ENCODE results near the gene CRY2.
"Not testable (repeated sequence)": the region's sequence is repeated elsewhere in the genome, so short reads cannot be mapped to it uniquely, and the experiment has no call there.

CRY2 gene

GRCh38 chr11:45811571-45812290 lies 35.5 kb upstream of the CRY2 start:
- DNase-seq (ENCODE audit: low read depth in 1 of 2, low spot score in 1 of 2): no peak

DNA sequence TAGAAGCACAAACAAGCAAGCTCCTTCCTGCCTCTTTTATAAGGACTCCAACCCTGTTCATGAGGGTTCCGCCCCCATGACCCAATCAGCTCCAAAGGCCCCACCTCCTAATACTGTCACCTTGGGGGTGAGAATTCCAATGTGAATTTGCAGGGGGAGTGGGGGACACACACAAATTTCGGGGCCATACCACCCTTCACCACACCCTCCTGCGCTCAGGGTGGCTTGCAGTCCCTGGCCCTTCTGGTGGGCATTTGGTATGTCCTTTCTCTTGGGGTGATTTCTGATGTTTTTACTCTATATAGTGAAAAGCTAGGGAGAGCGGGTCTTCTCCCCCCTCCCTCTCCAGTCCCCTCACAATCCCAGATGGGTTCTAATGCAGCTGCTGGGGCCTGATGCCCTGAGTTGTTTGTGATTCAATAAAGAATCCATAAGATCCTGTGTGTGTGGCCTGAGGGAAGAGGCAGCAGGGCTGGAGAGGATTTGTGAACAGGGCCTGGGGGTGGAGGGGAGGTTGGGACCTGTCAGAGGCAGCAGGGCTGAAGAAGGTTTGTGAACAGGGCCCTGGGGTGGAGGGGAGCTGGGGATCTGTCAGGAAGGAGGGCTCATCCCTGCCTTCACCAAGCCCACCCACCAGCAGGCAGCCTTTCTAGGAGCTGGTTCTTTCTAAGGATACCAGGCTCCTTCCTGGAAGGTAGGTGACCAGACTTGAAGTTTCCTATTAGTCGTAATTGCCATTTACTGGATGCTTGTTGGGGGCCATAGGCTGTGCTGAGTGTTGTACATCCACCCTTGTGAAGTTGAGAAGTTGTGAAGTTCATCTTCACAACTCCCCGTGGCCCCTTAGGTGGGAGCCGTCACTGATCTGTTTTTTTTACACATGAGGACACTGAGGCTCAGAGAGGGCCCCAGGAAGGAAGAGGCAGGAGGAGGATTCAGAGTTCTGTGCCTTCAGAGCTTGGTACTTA lies 34.4 kb upstream of the CRY2 start:
- DNase-seq (ENCODE audit: low read depth in 1 of 2, low spot score in 1 of 2): no peak

DNA sequence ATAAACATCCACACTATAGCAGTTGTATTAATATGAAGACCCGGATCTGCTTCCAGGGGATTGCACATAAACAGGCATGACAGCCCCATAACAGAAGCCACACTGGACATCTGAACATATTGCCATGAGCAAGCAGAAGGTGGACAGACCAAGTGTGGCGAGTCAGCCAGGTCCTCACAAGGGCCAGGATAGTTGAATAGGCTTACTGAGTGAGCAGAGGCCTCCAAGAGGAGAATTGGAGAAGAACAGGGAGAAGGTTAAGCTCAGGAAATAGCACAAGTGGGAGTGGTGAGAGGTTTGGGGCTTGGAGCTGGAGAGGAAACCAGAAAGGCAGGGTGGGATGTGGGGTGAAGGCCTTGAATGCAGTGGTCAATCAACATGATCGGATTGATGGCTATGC lies 31.5 kb upstream of the CRY2 start:
- no peak for DNase-seq (ENCODE audit: low read depth in 1 of 2, low spot score in 1 of 2)

- no peak for DNase-seq (ENCODE audit: low read depth in 1 of 2, low spot score in 1 of 2)
These were observed 30.7 kb upstream of the CRY2 start for GRCh38 chr11:45816614-45817013.

- no peak for DNase-seq (ENCODE audit: low read depth in 1 of 2, low spot score in 1 of 2)
These were observed 30.1 kb upstream of the CRY2 start for GRCh38 chr11:45817191-45817590.

- DNase-seq (ENCODE audit: low read depth in 1 of 2, low spot score in 1 of 2): no peak
These were observed 28.2 kb upstream of the CRY2 start for GRCh38 chr11:45818961-45819605.

DNA sequence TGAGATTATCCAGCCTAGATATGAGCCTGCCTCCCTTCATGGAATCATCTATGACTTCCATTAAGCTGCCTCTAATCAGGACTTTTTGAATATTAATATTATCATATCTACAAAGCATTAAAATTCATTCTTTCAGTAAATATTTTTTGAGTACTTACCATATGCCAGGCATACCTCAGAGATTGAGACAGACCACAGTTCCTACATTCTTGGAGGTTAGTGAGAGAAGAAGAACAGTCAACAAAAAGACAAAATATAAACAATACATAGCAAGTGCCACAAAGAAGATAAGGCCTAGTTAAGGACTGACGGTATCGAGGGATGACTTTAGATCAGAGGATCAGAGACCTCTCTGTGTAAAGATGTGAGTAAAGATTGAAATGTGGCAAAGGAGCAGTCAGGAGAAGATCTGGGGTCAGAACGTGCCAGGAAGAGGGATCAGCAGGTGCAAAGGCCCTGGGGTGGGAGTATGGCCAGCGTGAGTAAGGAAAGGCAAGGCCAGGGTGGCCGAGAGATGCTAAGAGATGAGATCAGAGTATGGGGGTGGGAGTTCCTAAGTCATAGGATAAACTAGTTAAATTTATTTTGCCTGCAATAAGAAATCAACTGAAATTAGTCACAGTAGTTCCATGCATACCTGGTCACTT lies 26.9 kb upstream of the CRY2 start:
- no peak for DNase-seq (ENCODE audit: low read depth in 1 of 2, low spot score in 1 of 2)

GRCh38 chr11:45826492-45826891 lies 20.8 kb upstream of the CRY2 start:
- DNase-seq (ENCODE audit: low read depth in 1 of 2, low spot score in 1 of 2): not testable (repeated sequence)

DNA sequence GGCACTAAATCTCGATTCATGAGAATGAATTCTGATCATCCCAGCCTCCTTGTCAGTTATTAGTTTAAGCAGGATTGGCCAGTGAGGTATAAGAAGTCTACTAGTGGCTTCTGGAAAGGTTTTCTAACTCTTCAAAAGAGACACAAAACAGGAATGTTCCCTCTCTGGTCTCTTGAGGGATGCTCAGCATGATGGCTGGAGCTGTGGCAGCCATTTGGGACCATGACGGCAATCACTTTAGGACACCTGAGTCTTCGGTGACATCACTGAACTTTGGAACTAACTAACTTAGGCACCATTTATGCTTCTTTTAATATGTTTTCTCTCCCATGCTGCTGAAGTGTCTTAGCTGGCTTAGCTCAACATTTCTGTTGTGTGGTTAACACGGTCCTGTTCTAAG lies 20.2 kb upstream of the CRY2 start:
- DNase-seq (ENCODE audit: low read depth in 1 of 2, low spot score in 1 of 2): no peak

GRCh38 chr11:45828996-45829395 lies 18.3 kb upstream of the CRY2 start:
- no peak for DNase-seq (ENCODE audit: low read depth in 1 of 2, low spot score in 1 of 2)

GRCh38 chr11:45830596-45830995 lies 16.7 kb upstream of the CRY2 start:
- DNase-seq (ENCODE audit: low read depth in 1 of 2, low spot score in 1 of 2): no peak

DNA sequence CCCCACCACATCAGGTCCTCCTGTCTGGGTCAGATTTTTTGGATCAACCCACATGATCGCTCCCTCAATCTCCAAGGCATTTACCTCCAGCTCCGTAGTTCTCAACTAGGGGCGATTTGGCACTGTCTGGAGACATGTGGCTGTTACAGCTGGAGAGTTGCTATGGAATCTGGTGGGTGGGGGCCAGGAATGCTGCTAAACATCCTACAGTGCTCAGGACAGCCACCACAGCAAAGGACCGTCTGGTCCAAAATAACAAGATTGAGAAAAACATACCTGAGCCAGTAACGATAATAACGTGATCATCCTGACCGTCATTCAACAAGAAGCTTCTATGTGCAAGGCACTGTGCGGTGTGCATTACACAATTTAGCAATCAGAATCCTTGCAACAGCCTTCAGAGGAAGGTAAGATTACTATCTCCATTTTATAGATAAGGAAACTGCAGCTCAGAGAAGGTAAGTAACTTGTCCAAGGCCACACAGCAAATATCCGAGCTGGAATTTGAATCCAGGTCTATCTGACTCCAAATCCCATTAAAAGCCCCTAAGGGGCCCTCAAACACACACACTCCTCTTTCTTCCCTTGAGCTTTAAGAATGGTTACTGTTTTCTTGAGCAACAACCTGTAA lies 14.3 kb upstream of the CRY2 start:
- DNase-seq (ENCODE audit: low read depth in 1 of 2, low spot score in 1 of 2): no peak

DNA sequence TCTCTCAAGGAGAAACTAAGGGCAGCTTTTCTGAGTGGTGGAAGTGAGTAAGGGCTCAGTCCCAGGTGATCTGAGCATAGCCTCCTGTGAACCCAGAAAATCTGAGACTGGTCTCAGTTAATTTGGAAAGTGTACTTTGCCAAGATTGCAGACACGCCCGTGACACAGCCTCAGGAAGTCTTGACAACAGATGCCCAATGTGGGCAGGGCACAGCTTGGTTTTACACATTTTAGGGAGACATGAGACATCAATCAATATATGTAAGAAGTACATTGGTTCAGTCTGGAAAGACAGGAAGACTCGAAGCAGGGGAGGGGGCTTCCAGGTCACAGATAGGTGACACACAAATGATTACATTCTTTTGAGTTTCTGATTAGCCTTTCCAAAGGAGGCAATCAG lies 13.5 kb upstream of the CRY2 start:
- no peak for DNase-seq (ENCODE audit: low read depth in 1 of 2, low spot score in 1 of 2)

DNA sequence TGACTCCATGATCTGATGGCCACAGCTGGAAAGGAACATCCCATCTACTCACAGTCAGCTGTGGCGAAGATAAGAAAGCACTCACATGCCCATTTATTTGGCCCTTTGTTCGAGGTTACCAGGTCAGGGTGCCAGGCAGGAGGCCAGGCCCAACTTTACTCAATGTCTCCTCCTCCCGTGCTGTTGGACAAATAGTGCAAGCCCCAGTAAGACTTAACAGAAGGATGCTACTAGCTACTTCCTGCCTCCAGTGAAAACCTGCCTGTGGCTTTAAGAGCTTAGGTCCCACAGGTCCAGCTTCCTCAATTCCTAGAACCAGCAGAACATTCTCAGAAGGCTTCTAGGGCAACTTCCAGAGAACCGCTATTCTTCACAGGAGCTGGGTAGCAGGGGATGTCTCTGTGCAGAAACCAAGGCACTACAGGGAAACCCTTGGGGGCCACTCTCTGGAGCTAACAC lies 12.9 kb upstream of the CRY2 start:
- DNase-seq (ENCODE audit: low read depth in 1 of 2, low spot score in 1 of 2): no peak

GRCh38 chr11:45839204-45839603 lies 8.1 kb upstream of the CRY2 start:
- DNase-seq (ENCODE audit: low read depth in 1 of 2, low spot score in 1 of 2): no peak

DNA sequence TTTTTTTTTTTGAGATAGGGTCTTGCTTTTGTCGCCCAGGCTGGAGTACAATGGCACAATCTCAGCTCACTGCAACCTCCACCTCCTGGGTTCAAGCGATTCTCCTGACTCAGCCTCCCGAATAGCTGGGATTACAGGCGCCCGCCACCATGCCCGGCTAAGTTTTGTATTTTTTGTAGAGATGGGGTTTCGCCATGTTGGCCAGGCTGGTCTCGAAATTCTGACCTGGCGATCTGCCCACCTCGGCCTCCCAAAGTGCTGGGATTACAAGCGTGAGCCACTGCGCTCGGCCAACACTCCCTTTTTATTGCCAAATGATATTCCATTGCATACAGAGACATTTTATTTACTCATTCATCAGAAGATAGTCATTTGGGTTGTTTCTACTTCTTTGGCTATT lies 7.0 kb upstream of the CRY2 start:
- DNase-seq (ENCODE audit: low read depth in 1 of 2, low spot score in 1 of 2): not testable (repeated sequence)

DNA sequence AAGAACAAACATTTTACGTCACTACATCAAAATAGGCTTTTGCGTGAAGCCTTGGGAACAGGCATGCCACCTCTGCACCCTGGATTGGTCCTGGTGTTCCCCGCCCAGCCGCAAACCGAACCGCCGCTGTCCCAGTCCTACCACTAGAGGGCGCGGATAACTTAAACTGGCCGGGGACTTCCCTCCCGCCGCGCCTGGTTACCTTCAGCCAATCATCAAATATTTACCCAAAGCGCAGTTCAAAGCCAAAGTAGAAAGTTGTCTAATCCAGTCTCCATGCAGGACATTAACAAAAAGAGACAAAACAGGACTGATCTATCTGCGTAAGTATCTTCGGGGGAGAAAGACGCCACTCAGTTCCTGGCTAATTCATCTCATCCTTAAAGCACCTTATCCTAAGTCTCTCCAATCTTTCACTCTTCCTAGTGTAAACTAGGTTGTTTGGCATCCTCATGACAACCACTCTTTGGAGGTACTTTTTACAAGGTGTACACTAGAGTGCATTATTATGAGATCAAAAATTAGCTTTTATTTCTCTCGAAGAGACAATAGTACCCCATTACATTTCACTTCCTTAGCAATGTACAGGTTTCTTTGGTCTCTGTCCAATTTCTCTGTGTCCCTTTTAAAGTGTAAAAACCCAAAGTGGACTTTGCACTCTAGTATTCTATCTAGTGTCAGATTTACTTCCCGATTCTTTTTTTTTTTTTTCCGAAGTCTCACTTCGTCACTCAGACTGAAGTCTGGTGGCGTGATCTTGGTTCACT lies 3.9 kb upstream of the CRY2 start:
- peak; percentile 68 to 69 for DNase-seq (ENCODE audit: low read depth in 1 of 2, low spot score in 1 of 2)

- no peak for DNase-seq (ENCODE audit: low read depth in 1 of 2, low spot score in 1 of 2)
These were observed 2.3 kb upstream of the CRY2 start for GRCh38 chr11:45844822-45845578.

- no peak for DNase-seq (ENCODE audit: low read depth in 1 of 2, low spot score in 1 of 2)
These were observed 1.1 kb upstream of the CRY2 start for GRCh38 chr11:45846174-45846675.

Measured in stimulated activated CD4-positive, alpha-beta T cell treated with anti-CD3 and anti-CD28 coated beads, Interleukin-15, amount 100 ng/mL, for 1 hour (primary cell).